ENCODE results near the gene DDX20. TPM values are rescaled to one million over a fixed set of nuclear protein-coding genes. Genes with fewer than 3 reads are reported as not detected.

DDX20 gene
- total and polyA plus RNA-seq, 11 donors: 2.9 to 12.9 (median 7.3) TPM

- DNase-seq (no peak), ATAC-seq (no peak)
- H3K27me3 ChIP-seq: no peaks in the 10 kb centered on the region
- TF ChIP-seq POLR2A (IDR thresholded peaks at IDR 0.05): no peak
- TF ChIP-seq, protein P1, sequence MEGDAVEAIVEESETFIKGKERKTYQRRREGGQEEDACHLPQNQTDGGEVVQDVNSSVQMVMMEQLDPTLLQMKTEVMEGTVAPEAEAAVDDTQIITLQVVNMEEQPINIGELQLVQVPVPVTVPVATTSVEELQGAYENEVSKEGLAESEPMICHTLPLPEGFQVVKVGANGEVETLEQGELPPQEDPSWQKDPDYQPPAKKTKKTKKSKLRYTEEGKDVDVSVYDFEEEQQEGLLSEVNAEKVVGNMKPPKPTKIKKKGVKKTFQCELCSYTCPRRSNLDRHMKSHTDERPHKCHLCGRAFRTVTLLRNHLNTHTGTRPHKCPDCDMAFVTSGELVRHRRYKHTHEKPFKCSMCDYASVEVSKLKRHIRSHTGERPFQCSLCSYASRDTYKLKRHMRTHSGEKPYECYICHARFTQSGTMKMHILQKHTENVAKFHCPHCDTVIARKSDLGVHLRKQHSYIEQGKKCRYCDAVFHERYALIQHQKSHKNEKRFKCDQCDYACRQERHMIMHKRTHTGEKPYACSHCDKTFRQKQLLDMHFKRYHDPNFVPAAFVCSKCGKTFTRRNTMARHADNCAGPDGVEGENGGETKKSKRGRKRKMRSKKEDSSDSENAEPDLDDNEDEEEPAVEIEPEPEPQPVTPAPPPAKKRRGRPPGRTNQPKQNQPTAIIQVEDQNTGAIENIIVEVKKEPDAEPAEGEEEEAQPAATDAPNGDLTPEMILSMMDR (IDR thresholded peaks at IDR 0.05): no peak
- H3K9me3 ChIP-seq: no peaks in the 10 kb centered on the region
- WGBS, 4 donors: 88 to 93% (median 90%) methylated on average over 4 of the region's 4 CpGs
- no peaks in the 10 kb centered on the region for H3K36me3 ChIP-seq
- H3K4me3 ChIP-seq: no peak overlapping the region
- peaks cover 0 to 36% (median 15%) of the 10 kb centered on the region in 12 donors for H3K4me1 ChIP-seq
- H3K27ac ChIP-seq: no peak overlapping the region
- intact Hi-C loops (cut with DNase I): loop anchor here in 5 of 10 donors (1.0 to 5.0 kb wide), 7 partner anchors 31 to 267 kb away; no protein-coding TSS in a partner anchor
Observed at GRCh38 chr1:111747947-111748346, 7.8 kb upstream of the DDX20 start.

DNA sequence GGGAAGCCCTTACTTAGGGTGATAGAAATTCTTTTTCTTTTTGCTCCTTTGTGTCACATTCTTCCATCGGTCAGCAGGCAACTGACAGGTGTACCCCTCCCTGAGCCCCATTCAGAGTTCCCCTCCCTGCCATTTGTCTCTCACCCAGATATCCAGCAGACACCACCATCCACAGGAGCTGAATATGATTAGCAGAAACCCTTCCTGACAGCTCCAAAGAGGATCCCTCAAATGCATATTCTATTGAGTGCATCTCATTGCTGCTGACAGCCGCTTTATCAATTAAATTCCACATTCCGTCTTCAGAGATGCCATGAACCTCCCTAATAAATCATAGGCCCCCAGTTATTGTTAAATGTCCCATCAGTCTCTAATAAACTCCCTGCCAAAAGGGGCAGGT lies 6.1 kb upstream of the DDX20 start:
- no peaks in the 10 kb centered on the region for H3K9me3 ChIP-seq
- TF ChIP-seq, protein P1 (IDR thresholded peaks at IDR 0.05): no peak
- no peak for TF ChIP-seq POLR2A (IDR thresholded peaks at IDR 0.05)
- intact Hi-C loops (cut with DNase I): loop anchor here in 4 of 10 donors (2.0 to 5.0 kb wide), 5 partner anchors 32 to 267 kb away; no protein-coding TSS in a partner anchor
- no peak for DNase-seq
- no peak overlapping the region for H3K4me3 ChIP-seq
- WGBS, 4 donors: 72 to 97% (median 87%) methylated on average over 3 of the region's 3 CpGs
- H3K4me1 ChIP-seq: peaks cover 0 to 31% (median 7%) of the 10 kb centered on the region in 12 donors
- no peak overlapping the region for H3K27ac ChIP-seq
- no peaks in the 10 kb centered on the region for H3K36me3 ChIP-seq
- no peaks in the 10 kb centered on the region for H3K27me3 ChIP-seq
- no peak for ATAC-seq

DNA sequence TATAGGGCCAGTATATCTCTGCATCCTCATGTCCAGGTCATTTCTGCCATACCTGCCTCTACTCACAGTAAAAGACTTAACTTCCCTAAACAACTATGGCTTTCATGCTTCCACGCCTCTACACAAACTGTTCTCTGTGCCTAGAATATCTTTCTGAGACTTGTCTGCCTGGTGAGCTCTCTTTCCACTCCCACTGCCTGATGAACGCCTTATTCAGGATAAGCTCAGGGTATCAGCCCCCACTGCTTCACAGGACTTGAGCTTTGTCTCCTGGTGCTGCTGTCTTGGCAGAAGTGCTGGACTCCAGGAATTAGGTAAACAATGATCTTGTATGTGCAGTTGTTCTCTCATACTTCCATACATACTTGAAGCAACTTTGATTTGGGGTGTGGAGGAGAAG lies 4.8 kb upstream of the DDX20 start:
- TF ChIP-seq, protein P1 (IDR thresholded peaks at IDR 0.05): no peak
- no peak for TF ChIP-seq POLR2A (IDR thresholded peaks at IDR 0.05)
- H3K9me3 ChIP-seq: no peaks in the 10 kb centered on the region
- ATAC-seq: no peak
- no peaks in the 10 kb centered on the region for H3K27me3 ChIP-seq
- peak overlapping the region in 1 of 12 donors; percentile 27 for H3K27ac ChIP-seq
- 80 to 88% (median 83%) methylated on average over 2 of the region's 2 CpGs for WGBS, 4 donors
- H3K4me3 ChIP-seq: no peak overlapping the region
- intact Hi-C loops (cut with DNase I): loop anchor here in 1 of 10 donors (5.0 kb wide), 2 partner anchors 34 to 269 kb away; no protein-coding TSS in a partner anchor
- peaks cover 0 to 37% (median 7%) of the 10 kb centered on the region in 12 donors for H3K4me1 ChIP-seq
- H3K36me3 ChIP-seq: no peaks in the 10 kb centered on the region
- DNase-seq: no peak

- 46 to 51% (median 50%) methylated on average over 2 of the region's 2 CpGs for WGBS, 4 donors
- H3K4me3 ChIP-seq: no peak overlapping the region
- no peaks in the 10 kb centered on the region for H3K27me3 ChIP-seq
- H3K4me1 ChIP-seq: peaks cover 0 to 41% (median 14%) of the 10 kb centered on the region in 12 donors
- no peak for DNase-seq
- no peaks in the 10 kb centered on the region for H3K9me3 ChIP-seq
- intact Hi-C loops (cut with DNase I): loop anchor here in 1 of 10 donors (5.0 kb wide), 2 partner anchors 35 to 270 kb away; no protein-coding TSS in a partner anchor
- TF ChIP-seq, protein P1 (IDR thresholded peaks at IDR 0.05): no peak
- no peak for TF ChIP-seq POLR2A (IDR thresholded peaks at IDR 0.05)
- ATAC-seq: no peak
- H3K36me3 ChIP-seq: peaks cover 0 to 2% (median 0%) of the 10 kb centered on the region in 9 donors
- H3K27ac ChIP-seq: peak overlapping the region in 1 of 12 donors; percentile 49
Observed at GRCh38 chr1:111751906-111752575, 3.7 kb upstream of the DDX20 start.
